PC-9 (cell line): ENCODE data around the gene C10orf53. TPM values are rescaled to one million over a fixed set of nuclear protein-coding genes. Genes with fewer than 3 reads are reported as not detected.

Source experiments
- BruUV-seq: library from RNA; stranded (reverse); fragments of 400-500 nt; replicated peaks from 2 replicates; lab custom pipeline; 2021; lab: Mats Ljungman, UMichigan
- CTCF ChIA-PET: fragments of 300-600 bp; sonication (Branson Sonifier 250); formaldehyde crosslinking; loops from one replicate; lab custom pipeline; 2022; ENCODE audit warnings: antibody characterized with exemption; lab: Charles Lee
- POLR2A ChIA-PET: fragments of 300-600 bp; sonication (Branson Sonifier 250); formaldehyde crosslinking; loops from one replicate; lab custom pipeline; 2022; ENCODE audit warnings: antibody characterized with exemption; ENCODE audit not compliant: unreplicated experiment; lab: Charles Lee
- DNase-seq, 2 experiments: peaks; one replicate each; pipeline versions ENCODE4 v3.0.0 to v3.0.0-alpha.2; 2015 to 2022; ENCODE audit warnings: mixed read lengths in 1 of 2
- H2AFZ ChIP-seq: fragments of 200-600 bp; sonication (generic); 2 replicates; pipeline ENCODE4 v1.8.1; 2017; ENCODE audit warnings: antibody characterized with exemption
- H3F3A ChIP-seq: fragments of 200-600 bp; sonication (generic); 2 replicates; pipeline ENCODE4 v1.8.1; 2017; ENCODE audit warnings: antibody characterized with exemption, mild to moderate bottlenecking, low read depth; ENCODE audit not compliant: insufficient read depth
- H3K27ac ChIP-seq: fragments of 200-600 bp; sonication (generic); 2 replicates; pipeline ENCODE4 v1.6.1; 2016; ENCODE audit warnings: mixed run types
- H3K27me3 ChIP-seq: fragments of 200-600 bp; sonication (generic); 2 replicates; pipeline ENCODE4 v1.6.1; 2016; ENCODE audit warnings: low read depth, mixed run types; ENCODE audit not compliant: insufficient read depth
- H3K36me3 ChIP-seq: fragments of 200-600 bp; sonication (generic); 2 replicates; pipeline ENCODE4 v1.6.1; 2016; ENCODE audit warnings: low read depth, mixed run types
- H3K4me1 ChIP-seq: fragments of 200-600 bp; sonication (generic); replicated peaks from 2 replicates; pipeline ENCODE4 v1.6.1; 2016; ENCODE audit warnings: mixed run types; ENCODE audit not compliant: insufficient read depth
- H3K4me2 ChIP-seq: fragments of 200-600 bp; sonication (generic); 2 replicates; pipeline ENCODE4 v1.6.1; 2017; ENCODE audit warnings: mixed run types
- H3K4me3 ChIP-seq: fragments of 200-600 bp; sonication (generic); 2 replicates; pipeline ENCODE4 v1.6.1; 2016; ENCODE audit warnings: mixed run types
- H3K79me2 ChIP-seq: fragments of 200-600 bp; sonication (generic); 2 replicates; pipeline ENCODE4 v1.6.1; 2017; ENCODE audit warnings: low read depth, mixed run types
- H3K9me2 ChIP-seq: fragments of 200-600 bp; sonication (generic); 2 replicates; pipeline ENCODE4 v1.8.1; 2017; ENCODE audit warnings: mild to moderate bottlenecking; ENCODE audit not compliant: insufficient read depth
- H3K9me3 ChIP-seq: fragments of 200-600 bp; sonication (generic); 2 replicates; pipeline ENCODE4 v1.8.1; 2016; ENCODE audit warnings: low read depth; ENCODE audit not compliant: insufficient read depth
- H4K20me1 ChIP-seq: fragments of 200-600 bp; sonication (generic); 2 replicates; pipeline ENCODE4 v1.8.1; 2017; ENCODE audit not compliant: insufficient read depth
- CTCF ChIP-seq: fragments of 200-600 bp; sonication (generic); conservative IDR thresholded peaks from 2 replicates; pipeline ENCODE4 v1.6.1; 2017; ENCODE audit warnings: mixed run types, antibody characterized with exemption, mild to moderate bottlenecking, moderate library complexity
- EZH2 ChIP-seq: fragments of 200-600 bp; sonication (generic); IDR thresholded peaks from 2 replicates; pipeline ENCODE4 v1.8.0; 2017; ENCODE audit warnings: antibody characterized with exemption, low read depth
- intact Hi-C: fragments of 100-400 bp; cut with micrococcal nuclease; formaldehyde crosslinking; loops from one replicate; pipeline ENCODE4 v1.10.0; 2022; ENCODE audit not compliant: unreplicated experiment
- total RNA-seq: library from RNA; stranded (reverse); gene quantifications from 2 replicates; pipeline ENCODE4 v1.2.3, GENCODE V29; 2021

The C10orf53 gene
- total RNA-seq, 1 experiment from 2014 or later = not detected

GRCh38 chr10:49664842-49665355 is 14.6 kb upstream of the C10orf53 start:
- Histone ChIP-seq H3K9me2 (no peaks in the 10 kb centered on the region), H2AFZ (no peak overlapping the region), H3K36me3 (no peaks in the 10 kb centered on the region), H3F3A (no peaks in the 10 kb centered on the region), H3K4me3 (no peak overlapping the region), H3K79me2 (no peaks in the 10 kb centered on the region), H4K20me1 (no peaks in the 10 kb centered on the region), H3K9me3 (no peaks in the 10 kb centered on the region), H3K4me2 (no peak overlapping the region), H3K27ac (no peak overlapping the region), H3K4me1 (no peaks in the 10 kb centered on the region), H3K27me3 (peaks cover 53% of the 10 kb centered on the region)
- no TSS peak for BruUV-seq
- TF ChIP-seq EZH2 (no peak), CTCF (no peak)
- ChIA-PET CTCF (no interaction called here), POLR2A (no interaction called here)
- intact Hi-C loops = no loop called here
- peak in 1 of 2 experiments; percentile 8 for DNase-seq

- Histone ChIP-seq H4K20me1 (no peaks in the 10 kb centered on the region), H3K4me3 (no peak overlapping the region), H3K79me2 (no peaks in the 10 kb centered on the region), H3K27ac (no peak overlapping the region), H3F3A (no peaks in the 10 kb centered on the region), H3K4me1 (no peaks in the 10 kb centered on the region), H3K9me3 (no peaks in the 10 kb centered on the region), H3K9me2 (no peaks in the 10 kb centered on the region), H3K36me3 (no peaks in the 10 kb centered on the region), H3K4me2 (no peak overlapping the region), H2AFZ (no peak overlapping the region), H3K27me3 (peaks cover 60% of the 10 kb centered on the region)
- intact Hi-C loops = no loop called here
- POLR2A ChIA-PET = no interaction called here
- peak in 1 of 2 experiments; percentile 15 for DNase-seq
- TF ChIP-seq EZH2 (no peak), CTCF (no peak)
- no TSS peak for BruUV-seq
- CTCF ChIA-PET = no interaction called here
These were observed 13.3 kb upstream of the C10orf53 start for GRCh38 chr10:49666054-49666615.

GRCh38 chr10:49666685-49667084 is 12.8 kb upstream of the C10orf53 start:
- H3K4me1 ChIP-seq = no peaks in the 10 kb centered on the region
- H3K27ac ChIP-seq = no peak overlapping the region
- no peaks in the 10 kb centered on the region for H4K20me1 ChIP-seq
- no peak overlapping the region for H2AFZ ChIP-seq
- no peaks in the 10 kb centered on the region for H3K9me3 ChIP-seq
- POLR2A ChIA-PET = no interaction called here
- H3K9me2 ChIP-seq = no peaks in the 10 kb centered on the region
- no peaks in the 10 kb centered on the region for H3F3A ChIP-seq
- peak in 1 of 2 experiments; percentile 30 for DNase-seq
- H3K4me2 ChIP-seq = no peak overlapping the region
- H3K79me2 ChIP-seq = no peaks in the 10 kb centered on the region
- CTCF ChIA-PET = no interaction called here
- intact Hi-C loops = no loop called here
- no peak overlapping the region for H3K4me3 ChIP-seq
- peaks cover 65% of the 10 kb centered on the region for H3K27me3 ChIP-seq
- no TSS peak for BruUV-seq
- TF ChIP-seq CTCF (no peak), EZH2 (no peak)
- H3K36me3 ChIP-seq = no peaks in the 10 kb centered on the region
